ENCODE data around the gene CLCA1.
"Not testable (repeated sequence)": the region's sequence is repeated elsewhere in the genome, so short reads cannot be mapped to it uniquely, and the experiment has no call there.

Gene CLCA1

DNA sequence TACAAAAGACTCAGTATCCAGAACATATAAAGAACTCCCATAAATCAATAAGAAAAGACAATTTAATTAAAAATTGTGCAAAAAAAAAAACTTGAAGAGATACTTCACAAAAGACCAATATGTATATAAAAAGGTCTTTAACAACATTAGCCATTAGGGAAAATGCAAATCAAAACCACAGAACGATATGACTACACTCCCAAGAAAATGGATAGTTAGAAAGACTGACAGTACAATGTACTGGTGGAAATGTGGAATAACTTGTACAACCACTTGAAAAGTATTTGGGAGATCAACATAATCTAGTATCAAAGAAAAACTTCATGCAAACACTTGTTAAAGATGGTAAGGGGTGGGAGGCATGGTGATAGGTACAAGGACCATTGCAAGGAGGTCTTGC, 3.9 kb upstream of the CLCA1 start:
- DNase-seq, result no peak

DNA sequence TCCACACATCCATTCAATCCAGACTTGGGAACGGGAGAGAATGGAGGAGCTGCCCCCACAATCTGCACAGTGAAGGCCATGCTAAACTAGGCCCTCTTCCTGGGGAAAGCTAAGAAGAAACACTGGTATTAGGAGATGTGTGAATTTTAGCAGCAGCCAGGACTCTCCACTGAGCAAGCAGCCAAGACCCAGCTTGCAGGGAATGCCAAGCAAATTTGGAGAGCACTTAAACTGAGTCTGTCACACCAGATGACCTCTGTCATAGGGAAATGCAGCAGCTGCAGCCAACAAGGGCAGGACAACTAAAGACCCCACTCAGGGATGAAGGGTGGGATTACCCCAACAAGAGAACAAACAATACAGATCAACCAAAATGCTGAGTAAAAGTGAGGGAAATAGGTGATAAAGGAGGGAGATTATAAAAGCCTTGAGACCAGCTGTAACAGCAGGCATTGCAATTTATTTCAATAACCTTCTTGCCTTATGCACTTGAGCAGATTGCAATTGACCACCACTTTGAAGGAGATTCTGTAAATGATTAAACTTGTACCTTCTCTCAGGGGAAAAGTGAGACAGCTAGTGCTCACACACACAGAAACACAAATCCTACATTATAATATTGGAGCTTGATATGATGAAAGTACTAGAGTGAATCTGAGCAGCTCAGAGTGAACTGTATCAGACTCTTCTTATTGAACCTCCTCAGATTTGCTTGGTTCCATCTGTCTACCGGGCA, 2.5 kb upstream of the CLCA1 start:
- no peak for DNase-seq

DNA sequence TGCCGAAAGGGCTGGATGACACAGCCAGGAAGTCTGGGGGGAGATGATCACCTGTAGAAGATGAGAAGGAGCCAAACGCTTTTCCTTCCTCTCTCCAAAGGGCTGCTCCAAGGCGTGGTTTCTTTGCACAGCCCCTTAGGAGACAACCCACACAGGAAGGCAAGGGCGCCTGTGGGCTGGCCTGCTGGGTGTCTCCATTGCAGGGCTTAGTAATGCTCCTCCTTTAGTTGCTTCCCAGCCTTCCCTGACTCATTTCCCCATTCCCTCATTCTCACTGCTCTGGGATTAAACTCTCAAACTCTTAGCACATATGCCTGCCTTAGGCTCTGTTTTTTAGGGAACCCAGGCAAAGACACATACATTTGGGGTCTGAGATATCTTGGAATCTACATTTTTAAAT, 1.7 kb upstream of the CLCA1 start:
- no peak for DNase-seq

DNA sequence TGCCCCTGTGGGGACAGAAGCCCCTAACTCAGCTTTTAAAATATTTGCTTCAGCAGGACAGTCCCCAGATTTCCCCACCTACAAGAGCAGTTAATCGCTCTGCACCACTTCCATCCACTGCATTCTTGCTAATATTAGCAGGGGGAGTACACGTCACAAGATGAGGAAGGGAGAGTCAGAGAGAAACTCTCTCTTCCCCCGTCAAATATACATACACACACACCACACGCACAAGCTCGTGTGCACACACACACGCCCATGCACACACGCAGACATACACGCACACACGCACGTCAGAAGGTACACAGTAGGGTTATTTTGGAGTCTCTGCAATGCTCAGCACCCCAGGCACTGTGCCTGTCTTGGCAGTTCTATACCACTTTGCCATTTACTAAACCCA, 2.1 kb downstream of the CLCA1 start:
- DNase-seq, result no peak

DNA sequence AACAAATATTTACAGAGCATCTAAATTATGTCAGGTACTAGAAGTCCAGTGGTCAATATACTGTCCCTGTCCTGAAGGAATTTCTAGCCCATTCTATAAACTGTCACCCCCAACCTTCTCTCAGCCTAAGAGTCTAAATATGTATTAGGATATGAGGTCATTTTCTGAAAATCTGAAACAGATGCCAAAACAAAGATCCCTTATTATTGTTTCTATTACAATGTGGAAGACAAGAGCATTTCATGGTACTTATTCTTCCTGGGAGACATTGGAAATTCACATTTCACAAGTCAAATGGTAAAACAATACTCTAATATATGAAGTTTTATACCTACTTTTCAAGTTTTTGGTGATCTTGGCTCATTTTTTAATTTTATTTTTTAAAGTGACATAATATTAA, 2.6 kb downstream of the CLCA1 start:
- no peak for DNase-seq

DNA sequence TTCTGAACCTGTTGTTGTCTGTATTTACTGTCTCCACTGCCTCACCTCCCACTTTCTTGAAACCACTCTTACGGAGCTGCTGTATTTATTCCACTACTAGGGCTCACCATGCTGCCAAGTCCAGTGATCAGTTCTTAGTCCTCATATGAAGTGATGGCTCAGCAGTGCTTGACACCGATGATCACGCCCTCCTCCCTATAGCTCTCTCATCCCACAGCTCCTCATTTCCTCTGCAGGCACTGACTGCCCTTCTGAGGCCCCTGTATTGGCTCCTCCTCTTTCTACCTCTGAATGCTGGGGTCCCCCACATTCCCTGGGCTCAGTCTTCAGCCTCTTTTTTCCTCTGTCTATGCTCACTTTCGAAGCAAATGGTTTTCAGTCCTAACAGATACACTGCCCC, 3.4 kb downstream of the CLCA1 start:
- no peak for DNase-seq

DNA sequence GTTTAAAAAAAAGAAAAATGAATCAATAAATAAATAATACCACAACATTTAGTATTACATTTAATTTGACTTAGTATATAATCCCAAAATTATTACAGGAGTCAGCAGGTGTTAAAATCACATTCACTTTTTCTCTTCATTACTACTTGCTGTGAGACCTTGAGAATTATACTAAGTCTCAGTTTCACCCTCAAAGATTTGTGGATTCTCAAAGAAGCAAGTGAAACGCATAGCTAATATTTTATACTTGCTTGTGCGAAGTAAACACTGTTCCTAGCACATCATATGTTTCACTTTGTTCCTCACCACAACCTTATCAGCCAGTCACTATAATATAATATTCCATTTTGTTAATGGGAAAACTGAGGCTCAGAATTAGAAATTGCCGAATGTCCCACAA, 4.0 kb downstream of the CLCA1 start:
- no peak for DNase-seq

DNA sequence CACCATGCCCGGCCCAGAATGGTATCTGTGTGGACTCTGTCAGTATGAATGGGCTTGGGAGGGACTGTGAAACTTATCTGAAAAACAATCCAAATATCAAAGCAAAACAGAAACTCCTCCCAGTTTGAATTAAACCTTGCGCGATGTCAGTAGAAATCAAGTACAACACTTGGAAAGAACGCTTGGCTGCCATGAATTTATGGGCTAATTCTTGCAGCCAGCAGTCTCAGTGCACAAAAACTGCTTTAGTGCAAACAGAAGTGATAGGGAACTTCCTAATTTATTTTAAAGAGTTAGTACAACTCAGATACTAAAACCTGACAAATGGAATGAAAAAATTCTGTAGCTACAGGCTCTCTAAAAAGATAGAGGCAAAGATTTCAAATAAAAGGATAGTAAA, 8.5 kb downstream of the CLCA1 start:
- no peak for DNase-seq

DNA sequence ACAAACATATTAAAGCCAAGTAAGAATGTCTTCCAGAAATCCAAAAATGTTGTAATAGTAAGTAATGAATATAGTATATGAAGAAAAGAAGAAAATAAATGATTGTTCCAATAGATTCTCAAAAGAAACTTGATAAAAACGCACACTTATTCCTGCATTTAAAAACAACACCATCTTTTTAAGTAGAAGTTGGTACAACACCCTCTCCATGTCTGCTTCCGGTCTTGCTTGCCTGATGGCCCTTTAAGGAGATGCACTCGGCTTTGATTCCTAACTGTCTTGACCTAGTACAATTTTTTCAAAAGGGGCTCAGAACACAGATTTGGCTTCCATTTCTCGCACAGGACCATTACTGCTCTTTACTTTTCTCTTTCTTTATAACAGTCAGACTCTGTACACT, 9.0 kb downstream of the CLCA1 start:
- no peak for DNase-seq

DNA sequence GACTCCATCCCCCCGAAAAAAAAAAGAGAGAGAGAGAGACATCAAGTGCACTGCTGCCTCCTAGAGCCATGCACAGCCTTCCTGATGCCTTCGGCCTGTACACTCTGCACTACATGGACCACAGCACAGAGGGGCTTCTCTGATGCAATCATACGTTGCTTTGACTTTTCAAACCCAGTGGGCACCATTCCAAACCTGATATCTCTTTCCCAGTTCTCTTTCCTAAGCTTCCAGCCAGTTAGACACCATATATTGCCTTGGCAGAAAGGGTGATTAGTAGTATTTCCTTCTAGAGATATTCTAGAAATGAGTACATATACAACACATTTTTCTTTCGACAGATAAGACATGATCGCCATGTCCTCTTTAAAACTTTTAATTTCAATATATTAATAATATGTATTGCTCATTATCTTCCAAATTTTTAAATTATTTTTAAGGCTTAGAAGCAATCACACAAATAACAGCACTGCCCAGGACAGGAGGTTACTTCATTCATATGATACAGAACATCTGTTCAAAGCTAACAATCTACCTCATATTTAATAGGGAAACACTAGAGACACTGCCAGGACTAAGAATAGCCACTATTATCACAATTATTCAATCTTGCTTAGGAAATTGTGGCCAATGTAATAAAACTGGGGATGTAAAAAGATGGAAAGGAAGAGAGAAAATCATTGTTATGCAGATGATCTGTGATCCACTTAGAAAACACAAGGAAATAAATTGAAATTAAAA, 9.9 kb downstream of the CLCA1 start:
- no peak for DNase-seq

DNA sequence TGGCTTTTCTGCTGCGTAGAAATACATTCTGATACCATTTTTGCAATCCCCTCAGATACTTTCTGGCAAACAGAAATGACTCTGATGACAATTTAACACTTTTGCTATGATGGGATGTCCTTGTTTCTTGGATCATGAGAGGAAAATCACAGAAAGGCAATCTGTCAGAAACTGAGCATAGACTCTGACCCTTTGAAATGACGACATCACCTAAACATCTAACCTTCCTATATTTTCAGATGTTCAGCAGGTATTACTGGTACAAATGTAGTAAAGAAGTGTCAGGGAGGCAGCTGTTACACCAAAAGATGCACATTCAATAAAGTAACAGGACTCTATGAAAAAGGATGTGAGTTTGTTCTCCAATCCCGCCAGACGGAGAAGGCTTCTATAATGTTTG, 13.2 kb downstream of the CLCA1 start:
- DNase-seq, result no peak

DNA sequence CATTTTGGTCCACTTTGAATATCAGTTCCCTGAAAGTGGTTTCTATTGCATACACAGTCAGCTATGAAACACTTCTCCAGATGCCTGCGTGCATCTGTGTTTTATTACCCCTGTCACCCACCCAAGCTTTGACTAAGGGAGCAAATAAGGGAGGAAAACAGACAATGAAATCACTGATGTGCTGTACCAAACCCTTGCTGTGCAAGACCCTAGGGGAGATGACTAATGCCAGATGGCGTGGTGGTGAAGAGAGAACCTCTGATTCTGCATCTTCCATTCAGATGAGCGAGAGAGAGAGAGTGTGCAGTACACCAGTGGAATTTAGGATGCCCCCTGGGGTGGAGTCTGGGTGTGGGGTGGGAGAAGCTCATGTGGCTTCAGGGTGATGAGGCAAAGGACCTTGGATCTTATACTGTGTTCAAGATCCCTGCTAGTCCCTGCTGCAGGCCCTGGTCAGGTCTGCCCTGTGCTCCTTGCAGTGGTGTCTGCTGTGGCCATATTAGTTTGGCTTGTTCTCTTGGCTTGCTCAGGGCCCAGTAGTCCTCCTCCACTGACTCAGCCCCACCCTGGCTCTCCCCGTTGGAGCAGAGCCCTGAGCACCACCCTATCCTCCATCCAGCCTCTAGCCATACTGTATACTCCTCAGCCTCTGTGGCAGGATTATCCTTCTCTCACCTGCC, 18.5 kb downstream of the CLCA1 start:
- DNase-seq, result no peak

DNA sequence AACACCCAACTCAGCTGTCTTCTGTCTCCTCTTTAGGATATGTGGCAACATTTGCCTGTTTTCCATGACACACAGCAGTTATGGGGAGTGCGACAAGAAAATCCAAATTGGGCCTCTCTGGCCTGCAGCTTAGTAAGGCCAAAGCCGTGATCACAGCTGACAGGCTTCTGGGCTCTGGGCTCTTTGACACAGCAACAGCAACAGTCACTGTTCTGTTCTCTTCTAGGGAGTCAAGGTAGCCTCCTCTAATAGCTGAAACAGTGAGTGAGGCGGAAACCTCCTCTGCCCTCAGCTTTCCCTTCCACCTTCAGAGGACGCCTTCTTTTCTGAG, 19.0 kb downstream of the CLCA1 start:
- no peak for DNase-seq

DNA sequence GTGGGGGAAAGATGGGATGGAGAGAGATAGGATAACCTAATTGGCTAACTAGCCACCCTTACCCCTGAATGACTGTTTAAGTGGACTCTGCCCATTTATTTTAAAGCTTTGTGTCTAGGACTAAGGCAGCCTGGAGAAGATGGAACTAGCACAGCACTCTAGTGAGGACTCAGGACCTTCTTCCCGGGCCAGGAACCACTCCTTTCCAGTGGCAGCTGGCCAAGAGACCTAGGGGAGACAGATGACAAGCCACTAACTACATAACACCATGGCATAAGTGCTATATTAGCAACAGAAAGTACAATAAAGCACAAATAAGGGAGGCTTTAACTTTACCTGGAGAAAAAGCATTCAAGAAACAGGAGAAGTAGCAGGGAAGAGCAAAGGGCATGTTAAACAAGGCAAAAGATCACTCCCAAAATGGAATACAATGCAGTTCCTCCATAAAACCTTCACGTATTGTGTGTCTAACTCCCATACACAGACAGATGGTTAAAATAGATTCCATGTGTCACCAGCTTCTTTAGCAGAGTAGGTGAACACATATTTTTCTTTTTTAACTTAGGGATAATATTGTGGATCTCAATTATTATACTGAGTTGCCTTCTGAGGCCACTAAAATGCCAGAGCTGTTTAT, 20.6 kb downstream of the CLCA1 start:
- no peak for DNase-seq

DNA sequence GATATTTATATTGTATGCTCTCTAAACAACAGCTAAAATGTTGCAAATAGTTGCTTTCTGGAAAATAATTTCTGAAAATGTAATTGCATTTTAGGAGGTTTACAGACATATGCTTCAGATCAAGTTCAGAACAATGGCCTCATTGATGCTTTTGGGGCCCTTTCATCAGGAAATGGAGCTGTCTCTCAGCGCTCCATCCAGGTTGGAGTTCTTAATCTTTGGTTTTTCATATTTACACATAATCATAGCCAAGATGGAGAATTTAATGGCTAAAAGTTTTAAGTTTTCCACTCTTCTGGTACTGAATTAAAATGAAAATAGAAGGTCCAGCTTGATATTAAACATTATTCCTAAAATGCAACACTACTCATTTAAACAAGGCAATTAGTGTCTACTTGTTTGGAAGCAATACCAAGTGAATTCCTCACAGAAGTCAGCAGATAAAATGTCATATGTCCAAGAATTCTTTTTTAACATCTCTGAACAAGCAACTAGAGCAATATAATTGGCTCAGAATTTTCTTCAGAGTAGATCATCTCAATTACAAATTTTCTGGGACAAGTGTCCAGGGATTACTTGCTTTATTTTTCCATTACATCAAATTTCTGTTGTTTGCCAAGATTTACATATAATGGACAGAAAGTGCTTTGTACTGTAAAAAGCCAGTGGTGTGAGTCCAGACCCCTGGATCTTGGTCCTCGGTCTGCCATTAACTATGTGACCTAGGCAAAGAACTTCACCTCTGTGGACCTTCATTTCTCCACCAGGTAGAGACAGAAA, 22.6 kb downstream of the CLCA1 start:
- DNase-seq, result no peak

DNA sequence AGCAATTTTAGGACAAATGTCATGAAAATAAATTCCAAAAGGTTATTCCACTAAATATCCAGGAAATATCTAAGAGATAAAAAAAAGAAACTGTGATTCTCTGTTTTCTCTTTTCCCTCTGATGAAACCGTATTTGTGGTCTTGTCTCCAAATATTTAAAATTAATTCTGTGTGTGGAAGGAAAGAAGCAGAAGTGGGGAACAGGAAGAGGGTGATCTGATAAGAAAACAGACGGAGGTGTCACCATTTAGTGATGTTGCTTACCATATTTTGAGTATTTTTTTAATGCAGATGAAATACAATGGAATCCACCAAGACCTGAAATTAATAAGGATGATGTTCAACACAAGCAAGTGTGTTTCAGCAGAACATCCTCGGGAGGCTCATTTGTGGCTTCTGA, 29.6 kb downstream of the CLCA1 start:
- no peak for DNase-seq

DNA sequence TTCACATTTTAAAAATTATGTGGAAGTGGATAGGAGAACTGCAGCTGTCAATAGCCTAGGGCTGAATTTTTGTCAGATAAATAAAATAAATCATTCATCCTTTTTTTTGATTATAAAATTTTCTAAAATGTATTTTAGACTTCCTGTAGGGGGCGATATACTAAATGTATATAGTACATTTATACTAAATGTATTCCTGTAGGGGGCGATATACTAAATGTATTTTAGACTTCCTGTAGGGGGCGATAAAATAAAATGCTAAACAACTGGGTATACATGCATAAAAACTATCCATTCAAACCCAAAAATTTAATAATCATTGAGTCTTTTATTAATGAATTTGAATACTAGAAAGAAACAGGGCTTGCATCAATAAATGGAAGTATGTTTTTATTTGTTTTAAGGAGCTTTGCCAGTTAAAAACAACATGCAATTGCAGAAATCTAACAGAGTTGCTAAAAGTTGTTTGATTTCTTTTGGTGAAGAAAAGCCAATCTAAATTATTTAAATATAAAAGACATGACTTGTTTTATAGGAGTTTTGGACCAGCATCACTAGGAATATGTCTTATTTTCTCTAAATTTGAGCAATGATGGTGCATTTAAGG, 31.4 kb downstream of the CLCA1 start:
- no peak for DNase-seq

DNA sequence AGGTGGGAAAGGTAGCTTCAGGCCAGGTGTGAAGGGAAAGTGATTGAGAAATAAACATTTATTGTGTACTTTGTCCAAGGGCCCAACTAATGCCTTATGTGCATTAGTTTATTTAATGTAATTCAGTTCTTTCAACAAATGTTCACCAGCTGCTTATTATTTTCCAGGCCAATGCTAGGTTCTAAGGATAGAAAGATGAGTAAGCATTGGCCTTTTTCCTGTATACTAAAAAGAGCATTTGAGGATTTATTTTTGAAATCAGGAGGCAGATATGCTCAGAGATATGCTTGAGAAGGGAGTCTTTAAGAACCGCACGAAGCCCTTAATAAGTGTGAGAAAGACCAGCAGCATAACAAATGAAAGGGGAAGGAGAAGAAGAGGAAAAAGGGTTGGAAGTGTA, 32.0 kb downstream of the CLCA1 start:
- DNase-seq, result peak; percentile 24

DNA sequence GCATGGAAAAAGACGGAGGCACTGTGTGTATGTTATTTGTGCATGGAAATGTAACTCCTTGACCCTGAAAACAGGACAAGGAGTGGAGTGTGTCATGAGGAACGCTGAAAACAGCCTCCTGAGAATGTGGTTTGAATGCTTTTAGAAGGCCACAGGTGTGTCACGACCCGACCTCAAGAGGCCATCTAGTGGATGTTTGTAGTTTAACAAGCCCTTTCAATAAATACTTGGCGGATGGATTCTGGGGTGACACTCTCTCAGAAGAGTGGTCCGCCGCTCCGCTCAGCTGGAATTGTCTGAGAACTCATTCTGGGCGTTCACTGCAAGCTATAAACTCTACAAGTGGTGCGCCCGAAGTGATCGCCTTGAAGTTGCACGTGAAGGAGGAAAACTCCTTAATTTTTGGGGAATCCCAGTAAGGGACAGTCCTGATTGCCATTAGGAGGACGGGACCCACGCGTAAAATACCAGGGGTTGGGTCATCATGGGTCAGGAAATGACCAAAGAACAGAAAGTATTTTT, 33.5 kb downstream of the CLCA1 start:
- not testable (repeated sequence) for DNase-seq

DNA sequence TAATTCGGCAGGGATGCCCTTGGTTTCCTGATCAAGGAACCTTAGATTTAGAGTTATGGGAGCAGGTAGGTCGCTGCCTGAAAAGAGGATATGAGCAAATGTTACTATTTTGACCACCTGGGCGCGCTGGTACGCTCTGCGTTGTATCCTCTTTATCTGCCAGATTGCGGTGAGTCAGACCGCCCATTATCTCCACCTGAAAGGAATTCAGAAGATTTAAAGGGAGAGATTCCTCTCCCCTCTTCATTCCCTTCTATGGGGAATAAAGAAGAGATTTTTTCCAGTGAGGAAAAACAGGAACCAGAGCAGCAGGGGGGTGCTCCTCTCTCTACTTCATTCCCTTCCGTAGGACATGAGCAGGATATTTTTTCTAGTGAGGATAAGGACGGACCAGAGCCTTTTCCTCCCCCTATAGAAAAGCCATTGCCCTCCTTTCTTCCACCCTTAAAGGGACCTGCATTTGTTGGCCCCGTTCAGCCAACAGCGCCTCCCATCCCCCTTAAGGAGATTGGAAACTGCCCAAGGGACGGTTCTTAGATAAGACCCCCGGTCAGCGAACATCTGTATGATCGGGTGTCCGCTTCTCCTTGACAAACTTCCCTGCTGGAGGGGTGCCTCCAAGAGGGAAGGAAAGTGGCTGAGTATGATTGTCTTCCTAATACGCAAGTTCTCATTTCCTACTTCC, 34.1 kb downstream of the CLCA1 start:
- no peak for DNase-seq

DNA sequence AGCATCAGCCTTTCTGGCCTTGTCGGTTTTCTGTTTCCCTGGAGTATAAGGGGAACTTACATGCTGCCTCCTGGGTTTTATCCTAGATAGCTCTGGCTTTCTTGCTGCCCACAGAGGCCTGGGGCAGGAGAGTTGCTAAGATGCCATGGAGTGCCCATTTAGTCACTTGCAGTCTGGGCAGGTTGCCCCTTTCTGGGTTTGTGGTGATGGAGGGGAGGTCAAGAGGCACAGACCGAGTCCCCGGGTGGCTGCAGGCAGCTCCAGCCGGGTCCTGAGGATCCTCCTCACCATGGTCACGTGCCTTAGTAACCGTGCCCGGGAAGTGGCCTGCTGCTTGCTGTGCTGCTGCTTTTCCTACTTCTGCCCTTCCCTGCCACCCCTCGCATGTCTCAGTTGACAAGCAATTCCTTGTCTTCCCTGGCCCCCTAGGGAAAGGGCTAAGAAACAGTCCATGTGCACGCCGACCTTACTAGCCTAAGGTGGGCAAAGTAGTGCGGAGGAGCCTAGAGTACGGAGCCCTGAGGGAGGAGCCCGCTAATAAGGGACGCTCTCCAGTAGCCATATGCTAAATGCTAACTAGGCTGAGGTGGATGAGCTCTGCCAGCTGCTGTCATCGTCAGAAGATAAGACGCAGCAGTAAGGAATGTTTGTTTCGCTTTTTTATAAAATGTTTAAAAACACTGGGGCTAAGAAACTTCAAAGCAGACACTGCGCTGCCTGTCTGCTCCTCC, 34.8 kb downstream of the CLCA1 start:
- DNase-seq, result no peak

Data from NCI-H774 (cell line).